GM19372 (cell line): ENCODE measurements around the gene OR6S1.
A peak's percentile ranks its signal among the peaks of the same experiment; 100 is the strongest.
"Not testable (repeated sequence)": the region's sequence is repeated elsewhere in the genome, so short reads cannot be mapped to it uniquely, and the experiment has no call there.

Source experiments
- ATAC-seq: cut with Tn5 transposase; IDR thresholded peaks from one replicate; pipeline ENCODE4 v1.9.1; 2021; ENCODE audit warnings: mild to moderate bottlenecking, low read depth, moderate library complexity; ENCODE audit not compliant: unreplicated experiment

OR6S1 gene

DNA sequence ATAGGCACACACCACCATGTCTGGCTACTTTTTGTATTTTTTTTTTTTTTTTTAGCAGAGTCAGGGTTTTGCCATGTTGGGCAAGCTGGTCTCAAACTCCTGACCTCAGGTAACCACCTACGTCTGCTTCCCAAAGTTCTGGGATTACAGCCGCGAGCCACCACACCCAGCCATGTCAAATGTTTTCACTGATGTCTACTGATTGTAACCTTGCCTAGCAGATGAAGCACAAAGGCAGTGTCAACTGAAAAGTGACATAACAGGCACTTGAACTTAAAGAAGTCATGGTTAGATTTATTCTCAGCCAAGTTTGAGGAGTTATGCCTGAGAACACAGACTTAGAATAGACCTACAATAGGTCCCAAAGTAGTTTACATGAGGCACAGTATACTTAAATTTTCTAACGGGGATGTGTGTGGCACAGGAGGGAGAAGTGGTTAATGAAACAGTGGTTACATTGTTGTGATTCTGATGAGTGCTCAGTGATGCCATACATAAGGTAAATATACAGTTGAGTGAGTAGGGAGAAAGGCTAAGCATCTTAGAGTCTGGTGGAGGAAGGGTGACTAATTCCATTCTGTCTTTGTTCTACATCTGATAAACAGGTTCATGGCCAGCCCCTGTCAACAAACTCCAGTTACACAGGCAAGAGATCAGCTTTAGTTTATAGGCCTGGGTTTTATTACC lies 30.2 kb upstream of the OR6S1 start:
- ATAC-seq, result no peak

DNA sequence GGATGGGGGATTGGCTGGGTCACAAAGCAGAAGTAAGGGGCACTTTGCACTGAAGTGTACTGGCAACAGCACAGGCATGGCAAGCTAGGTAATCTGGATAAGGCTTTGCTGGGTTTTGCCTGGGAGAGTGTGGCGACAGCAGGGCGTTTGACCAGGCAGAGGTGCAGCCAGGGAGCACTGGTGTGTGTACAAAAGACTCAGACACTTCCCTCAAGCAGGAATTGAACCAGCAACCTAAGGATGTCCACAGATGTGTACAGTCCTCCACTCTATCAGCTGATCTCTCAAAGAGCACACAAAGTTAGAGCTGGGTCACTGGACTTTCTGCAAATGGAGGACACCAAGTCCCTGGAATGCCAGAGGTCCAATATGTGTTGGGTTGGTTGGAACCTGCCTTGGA lies 27.5 kb upstream of the OR6S1 start:
- no peak for ATAC-seq

DNA sequence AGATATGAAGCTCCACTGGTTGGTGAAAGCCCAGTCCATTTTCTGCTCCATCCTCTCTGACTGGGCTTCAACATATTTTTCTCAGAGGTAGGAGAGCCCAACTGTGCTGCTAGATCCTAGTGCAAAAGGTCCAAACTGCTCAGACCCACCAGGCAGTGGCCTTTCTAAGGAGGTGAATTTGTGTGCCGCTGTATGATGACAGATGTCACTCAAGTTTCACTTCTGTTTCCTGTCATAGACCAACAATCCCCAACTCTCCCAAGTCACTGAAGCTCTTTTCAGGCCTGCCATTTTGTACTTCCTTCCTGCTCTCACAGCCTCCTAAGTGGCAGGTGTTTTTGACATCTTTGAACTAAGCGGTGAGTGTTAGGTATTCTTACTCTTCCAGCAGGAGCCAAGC lies 26.5 kb upstream of the OR6S1 start:
- ATAC-seq, result peak; percentile 74

DNA sequence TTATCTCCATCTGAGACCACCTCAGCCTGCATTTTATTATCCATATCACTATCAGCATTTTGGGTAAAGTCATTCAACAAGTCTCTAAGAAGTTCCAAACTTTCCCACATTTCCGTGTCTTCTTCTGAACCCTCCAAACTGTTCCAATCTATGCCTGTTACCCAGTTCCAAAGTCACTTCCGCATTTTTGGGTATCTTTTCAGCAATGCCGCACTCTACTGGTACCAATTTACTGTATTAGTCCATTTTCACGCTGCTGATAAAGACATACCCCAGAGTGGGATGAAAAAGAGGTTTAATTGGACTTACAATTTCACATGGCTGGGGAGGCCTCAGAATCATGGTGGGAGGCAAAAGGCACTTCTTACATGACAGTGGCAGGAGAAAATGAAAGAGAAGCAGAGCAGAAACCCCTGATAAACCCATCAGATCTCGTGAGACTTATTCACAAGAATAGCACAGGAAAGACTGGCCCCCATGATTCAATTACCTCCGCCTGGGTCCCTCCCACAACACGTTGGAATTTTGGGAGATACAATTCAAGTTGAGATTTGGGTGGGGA lies 25.0 kb upstream of the OR6S1 start:
- not testable (repeated sequence) for ATAC-seq

DNA sequence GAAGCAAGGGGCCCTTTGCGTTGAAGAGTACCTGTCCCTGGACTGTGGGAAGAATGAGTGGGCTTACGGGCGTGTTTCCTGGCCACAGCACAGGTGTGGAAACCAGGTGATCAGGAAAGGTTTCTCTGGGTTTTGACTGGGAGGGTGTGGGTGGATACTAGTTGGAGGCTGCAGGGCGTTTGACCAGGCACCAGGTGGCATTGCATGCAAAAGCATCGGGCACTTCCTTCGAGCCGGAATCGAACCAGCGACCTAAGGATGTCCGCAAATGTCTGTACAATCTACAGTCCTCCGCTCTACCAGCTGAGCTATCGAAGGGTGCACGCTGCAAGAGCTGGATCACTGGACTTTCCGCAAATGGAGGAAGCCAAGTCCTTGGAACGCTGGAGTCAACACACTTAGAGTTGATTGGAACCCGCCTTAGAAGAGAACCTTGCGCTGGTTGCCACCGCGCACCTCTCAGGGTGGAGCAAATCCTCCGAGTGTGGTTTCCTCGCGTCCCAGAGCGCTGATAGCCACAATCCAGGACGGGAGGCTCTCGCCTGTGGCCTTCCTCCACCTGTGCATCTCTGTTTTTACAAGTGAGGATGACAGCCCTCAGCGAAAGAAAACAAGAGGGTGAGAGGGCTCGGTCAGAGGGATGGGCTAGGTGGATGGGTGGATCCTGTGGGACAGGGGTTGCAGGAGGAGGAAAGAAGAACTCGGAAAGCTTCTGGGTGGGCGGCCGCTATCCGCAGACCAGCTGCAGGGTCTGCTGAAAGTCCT lies 21.7 kb upstream of the OR6S1 start:
- ATAC-seq, result no peak

GRCh38 chr14:20661197-20661596 lies 19.7 kb upstream of the OR6S1 start:
- no peak for ATAC-seq

DNA sequence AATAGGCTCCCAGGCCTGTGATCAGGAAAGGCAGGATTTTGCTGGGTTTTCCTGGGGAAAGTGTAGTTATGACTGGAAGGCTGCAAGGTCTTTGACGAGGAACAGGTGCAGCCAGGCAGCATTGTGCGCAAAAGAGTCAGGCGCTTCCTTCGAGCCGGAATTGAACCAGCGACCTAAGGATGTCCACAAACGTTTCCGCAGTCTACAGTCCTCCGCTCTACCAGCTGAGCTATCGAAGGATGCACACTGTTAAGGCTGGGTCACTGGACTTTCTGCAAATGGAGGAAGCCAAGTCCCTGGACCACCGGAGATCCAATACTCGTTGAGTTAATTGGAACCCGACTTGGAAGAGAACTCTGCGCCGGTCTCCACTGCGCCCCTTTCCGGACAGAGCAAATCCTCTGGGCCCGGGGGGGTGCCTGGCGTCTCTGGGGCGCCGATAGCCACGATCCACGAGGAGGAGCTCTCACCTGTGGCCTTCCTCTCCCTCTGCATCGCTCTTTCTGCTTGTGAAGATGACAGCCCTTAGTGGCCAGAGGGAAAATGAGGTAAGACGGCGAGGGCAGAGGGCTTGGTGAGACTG lies 18.4 kb upstream of the OR6S1 start:
- no peak for ATAC-seq

- no peak for ATAC-seq
Measured at GRCh38 chr14:20659336-20659735, 17.8 kb upstream of the OR6S1 start.

- no peak for ATAC-seq
Measured at GRCh38 chr14:20658246-20658645, 16.8 kb upstream of the OR6S1 start.

DNA sequence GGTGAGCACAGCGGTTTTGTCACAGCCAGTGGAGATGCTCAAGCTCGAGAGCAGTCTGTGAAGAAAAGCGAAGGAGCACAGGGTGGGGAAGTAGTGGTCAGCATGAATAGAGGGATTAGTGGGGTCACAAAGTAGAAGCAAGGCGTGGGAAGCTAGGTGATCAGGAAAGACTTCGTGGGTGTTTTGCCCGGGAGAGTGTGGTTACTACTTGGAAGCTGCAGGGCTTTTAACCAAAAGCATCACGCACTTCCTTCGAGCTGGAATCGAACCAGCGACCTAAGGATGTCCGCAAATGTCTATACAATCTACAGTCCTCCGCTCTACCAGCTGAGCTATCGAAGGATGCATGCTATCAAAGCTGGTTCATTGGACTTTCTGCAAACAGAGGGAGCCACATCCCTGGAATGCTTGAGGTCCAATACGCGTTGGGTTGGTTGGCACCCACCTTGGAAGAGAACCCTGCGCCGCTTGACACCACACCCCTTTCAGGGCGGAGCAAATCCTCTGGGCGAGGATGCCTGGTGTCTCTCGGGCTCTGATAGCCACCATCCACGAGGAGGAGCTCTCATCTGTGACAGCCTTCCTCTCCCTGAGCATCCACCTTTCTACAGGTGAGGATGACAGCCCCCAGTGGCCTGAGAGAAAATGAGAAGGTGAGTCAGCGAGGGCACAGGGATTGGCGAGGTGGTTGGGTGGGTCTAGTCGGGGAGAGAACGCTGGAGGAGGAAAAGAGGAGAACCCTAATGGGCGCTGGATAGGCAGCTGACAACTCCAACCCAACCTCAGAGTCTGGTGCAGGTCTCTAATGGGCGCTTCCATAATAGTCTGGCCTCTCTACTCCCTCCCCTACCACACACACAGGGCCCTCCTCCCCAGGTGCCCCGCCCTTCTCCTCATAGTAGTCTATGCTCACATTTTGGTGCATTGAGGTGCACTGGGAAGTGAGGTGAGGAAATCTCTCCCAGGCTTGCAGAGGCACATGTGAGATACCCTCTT lies 16.0 kb upstream of the OR6S1 start:
- no peak for ATAC-seq

DNA sequence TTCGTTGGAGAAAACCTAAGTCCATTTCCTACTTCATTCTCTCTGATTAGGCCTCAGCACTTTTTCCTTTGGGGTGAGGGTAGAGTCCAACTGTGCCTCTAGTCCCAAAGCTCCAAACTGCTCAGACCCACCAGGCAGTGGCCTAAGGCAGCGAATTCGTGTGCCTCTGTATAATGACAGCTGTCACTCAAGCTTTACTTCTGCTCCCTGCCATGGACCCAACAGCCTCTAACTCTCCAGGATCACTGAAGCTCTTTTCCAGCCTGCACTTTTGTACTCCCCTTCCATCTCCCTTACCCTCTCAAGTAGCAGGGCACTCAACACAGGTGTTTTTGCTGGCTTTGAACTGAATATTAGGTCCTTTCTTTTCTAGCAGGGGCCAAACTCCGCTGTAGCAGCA lies 14.8 kb upstream of the OR6S1 start:
- no peak for ATAC-seq

GRCh38 chr14:20655851-20656250 lies 14.4 kb upstream of the OR6S1 start:
- no peak for ATAC-seq

DNA sequence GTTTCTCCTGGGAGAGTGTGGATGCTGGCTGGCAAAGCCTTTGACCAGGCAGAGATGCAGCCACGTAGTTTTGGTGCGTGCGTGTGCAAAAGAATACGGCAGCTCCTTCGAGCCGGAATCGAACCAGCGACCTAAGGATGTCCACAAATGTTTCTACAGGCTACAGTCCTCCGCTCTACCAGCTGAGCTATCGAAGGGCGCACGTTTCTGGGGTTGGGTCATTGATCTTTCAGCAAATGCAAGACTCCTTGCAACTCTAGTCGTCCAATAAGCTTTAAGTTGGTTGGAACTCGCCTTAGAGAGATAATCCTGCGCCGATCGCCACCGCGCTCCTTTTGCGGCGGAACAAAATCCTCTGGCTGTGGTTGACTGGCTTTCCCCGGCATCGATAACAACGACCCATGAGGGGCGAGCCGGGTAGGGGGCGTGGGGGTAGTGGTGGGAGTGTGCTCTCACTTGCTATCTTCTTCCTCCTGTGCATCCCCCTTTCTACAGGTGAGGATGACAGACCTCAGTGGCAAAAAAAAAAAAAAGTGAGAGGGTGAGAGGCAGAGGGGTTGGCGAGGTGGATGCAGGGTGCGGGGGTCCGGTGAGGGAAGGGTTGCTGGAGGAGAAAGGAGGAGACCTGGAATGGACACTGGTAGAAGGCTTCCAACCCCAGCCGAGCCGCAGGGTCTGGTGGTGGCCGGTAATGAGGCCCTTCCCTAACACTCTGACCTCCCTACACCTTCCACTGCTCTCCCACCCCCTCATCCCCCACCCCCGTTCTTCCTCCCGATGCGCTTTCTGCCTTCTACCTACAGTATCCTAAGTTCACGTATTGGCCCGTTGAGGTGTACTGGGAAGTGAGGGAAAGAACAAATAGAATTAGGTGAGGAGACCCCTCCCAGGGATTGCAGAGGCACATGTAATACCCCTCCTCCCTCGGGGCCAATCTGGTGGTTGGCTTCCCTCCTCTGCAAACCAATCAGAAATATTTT lies 11.8 kb upstream of the OR6S1 start:
- no peak for ATAC-seq

DNA sequence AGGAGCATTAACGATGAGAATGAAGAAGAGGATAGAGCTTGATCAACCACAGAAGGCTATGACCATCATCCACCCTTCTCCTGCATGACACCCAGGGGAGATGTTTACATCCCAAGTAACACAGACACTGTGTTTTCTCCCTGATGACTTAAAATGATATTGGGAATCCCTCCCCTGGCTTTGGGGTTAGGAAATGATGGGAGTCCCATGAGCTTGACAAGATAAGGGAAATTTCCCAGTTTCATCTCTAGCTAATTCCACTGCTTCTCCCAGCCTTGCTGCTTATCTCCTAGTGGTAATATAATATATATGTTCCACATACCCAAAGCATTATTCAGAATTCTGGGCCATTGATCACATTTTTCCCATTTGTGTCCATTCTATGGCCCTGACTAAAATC lies 4.0 kb upstream of the OR6S1 start:
- ATAC-seq, result no peak

- no peak for ATAC-seq
Measured at GRCh38 chr14:20644520-20644919, 3.0 kb upstream of the OR6S1 start.

DNA sequence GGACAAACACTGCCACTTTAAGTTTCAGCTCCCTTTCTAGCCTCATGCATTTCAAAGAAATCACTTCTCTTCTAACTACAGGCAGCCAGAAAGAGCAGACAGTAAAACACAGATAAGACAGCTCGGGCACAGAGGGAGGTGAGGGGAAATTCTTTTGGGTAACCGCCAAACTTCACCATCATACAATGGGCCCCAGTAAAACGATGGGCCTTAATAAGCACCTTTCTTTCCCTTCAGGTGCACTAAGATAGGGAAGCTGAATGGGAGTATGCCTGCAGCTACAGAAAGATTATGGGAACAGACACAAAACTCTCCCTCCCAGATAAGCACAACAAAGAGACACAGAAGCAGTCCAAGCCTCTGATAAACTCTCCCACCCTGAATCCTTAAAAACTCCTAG lies 1.3 kb upstream of the OR6S1 start:
- not testable (repeated sequence) for ATAC-seq

- ATAC-seq, result no peak
Measured at GRCh38 chr14:20642182-20642581, 691 bp upstream of the OR6S1 start.

- no peak for ATAC-seq
Measured at GRCh38 chr14:20632831-20633691, 8.4 kb downstream of the OR6S1 start.
